Sciatic nerve (tissue), 2 donors: ENCODE data around the gene IL18BP. TPM values are rescaled to one million over a fixed set of nuclear protein-coding genes. Genes with fewer than 3 reads are reported as not detected.

Experiments
- ATAC-seq: fragments of 200-7000 bp; cut with Tn5 transposase; one replicate; pipeline ENCODE4 v1.9.1; 2020; ENCODE audit warnings: mild to moderate bottlenecking, moderate library complexity
- DNase-seq: peaks from one replicate; pipeline ENCODE4 v3.0.0-alpha.2; 2020; ENCODE audit warnings: low spot score
- intact Hi-C: fragments of 100-400 bp; cut with DNase I; formaldehyde crosslinking; loops from one replicate; pipeline ENCODE4 v1.14.2; 2022
- total RNA-seq: library from RNA; stranded (reverse); fragmentation: NEBNext Ultra II Directional; extraction: Animal tissue kit (Norgen Biotek cat#: 25700); gene quantifications from one replicate; pipeline ENCODE4 v1.2.1, GENCODE V29; 2021
- donor health status: DM: no; HTN: no; CAD: no.
- donor health status: DM: no; HTN: no; CAD: no.

IL18BP gene
- total RNA-seq, 1 donor from 2014 or later: 13.5 TPM

DNA sequence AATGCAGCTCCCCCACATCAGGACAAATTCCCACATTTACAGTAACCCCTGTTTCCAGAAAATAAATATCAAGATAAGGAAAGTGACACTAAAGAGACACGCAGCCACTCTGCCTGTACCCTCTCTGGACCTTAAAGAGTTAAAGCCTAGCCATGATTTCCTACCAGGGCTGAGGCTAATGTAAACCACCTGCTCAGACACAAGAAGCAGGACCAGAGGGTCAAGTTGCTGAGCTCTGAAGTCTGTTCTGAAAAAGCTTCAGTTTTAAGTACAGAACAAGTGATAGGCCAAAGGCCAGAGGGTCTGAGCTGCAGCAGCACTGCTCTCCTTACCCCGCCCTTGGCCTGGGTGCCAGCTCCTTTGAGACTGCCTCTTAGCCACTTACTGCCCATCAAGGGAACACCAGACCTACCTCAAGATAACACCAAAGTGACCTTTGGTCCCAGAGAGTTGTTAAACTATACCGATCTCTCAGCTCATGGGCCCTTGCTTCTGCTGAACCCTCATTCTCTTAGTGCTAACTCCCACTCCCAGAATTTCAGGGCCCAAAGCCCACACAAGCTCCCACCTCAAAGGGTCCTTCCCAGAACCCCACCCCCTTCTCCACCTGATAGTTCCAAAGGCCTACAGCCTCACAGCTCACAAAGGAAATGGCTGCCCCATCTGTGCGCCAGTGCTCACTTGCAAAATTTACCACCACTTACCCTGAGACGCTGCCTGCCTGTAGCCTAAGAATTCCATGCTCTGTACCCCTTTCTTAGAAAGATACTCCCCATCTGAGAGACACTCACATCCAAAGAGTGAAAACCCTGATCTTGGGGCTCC, 40.5 kb downstream of the IL18BP start:
- intact Hi-C loops: no loop called here
- DNase-seq: no peak

DNA sequence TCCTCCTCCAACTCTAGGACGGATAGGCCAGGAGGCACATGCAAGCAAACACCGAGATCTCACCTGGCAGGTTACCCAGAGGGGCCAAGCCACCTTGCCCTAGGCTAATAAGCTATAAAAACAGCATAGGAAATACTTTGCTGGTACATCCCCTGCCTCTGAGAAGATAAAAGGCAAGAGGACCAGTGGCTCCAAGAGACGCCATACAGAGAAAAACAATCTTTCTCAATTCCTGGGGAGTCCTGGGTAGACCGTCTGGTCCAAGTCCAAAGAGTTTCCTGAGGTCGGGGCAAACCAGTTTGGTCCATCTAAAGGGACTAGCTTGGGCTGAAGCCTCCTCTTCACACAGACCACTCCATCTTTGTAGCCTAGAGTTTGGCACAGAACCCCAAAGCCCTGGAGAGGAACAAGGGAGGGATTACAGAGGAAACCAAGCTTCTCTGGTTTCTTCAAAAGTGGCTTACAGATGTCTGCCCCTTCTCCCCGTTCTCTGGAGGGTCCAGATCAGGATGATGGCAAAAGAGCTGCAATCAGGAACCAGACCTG, 41.2 kb downstream of the IL18BP start:
- intact Hi-C loops: no loop called here
- no peak for DNase-seq
- no peak for ATAC-seq

More for the DNA sequence above, 40.5 kb downstream of the IL18BP start:
- ATAC-seq: no peak

DNA sequence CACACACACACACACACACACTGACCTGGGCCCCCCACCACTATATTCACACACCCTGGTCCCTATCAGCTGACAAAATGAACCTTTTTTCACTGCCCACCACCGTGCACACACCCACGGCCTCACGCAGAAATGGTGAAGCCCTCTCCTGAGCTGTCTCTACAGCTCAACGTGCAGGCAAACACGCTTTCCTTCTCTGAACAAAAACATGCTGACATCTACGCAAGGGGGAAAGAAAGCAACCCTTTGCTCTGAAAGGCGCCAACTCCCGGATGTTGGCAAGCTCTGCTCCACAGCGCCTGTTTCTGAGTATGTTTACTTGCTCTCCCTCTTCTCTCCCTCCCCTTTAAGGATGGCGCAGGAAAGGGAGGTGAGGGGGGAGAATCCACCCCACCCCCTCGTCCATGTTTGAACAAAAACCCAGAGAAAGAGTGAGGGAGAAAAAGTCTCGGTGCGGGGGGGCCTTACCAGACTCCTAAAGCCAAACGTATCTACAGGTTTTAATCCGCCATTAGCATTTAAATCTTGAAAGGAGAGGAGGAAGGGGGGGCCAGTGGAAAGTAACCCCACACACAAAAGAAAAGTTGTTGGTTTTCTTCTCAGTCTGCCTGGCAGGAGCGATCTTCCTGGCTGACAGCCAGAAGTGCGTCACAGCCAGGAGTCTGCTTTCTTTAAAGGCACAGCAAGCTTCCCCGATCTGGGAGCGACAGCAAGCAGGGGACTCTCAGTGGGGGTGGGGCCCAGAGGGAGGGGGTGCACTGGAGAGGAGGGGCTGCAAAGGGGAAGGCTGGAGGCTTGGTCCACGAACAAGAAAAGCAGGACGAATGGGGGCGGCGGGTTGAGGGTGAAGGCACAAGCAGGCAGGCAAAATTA, 42.0 kb downstream of the IL18BP start:
- intact Hi-C loops: no loop called here
- ATAC-seq (peak; percentile 92), DNase-seq (peak; percentile 99)

DNA sequence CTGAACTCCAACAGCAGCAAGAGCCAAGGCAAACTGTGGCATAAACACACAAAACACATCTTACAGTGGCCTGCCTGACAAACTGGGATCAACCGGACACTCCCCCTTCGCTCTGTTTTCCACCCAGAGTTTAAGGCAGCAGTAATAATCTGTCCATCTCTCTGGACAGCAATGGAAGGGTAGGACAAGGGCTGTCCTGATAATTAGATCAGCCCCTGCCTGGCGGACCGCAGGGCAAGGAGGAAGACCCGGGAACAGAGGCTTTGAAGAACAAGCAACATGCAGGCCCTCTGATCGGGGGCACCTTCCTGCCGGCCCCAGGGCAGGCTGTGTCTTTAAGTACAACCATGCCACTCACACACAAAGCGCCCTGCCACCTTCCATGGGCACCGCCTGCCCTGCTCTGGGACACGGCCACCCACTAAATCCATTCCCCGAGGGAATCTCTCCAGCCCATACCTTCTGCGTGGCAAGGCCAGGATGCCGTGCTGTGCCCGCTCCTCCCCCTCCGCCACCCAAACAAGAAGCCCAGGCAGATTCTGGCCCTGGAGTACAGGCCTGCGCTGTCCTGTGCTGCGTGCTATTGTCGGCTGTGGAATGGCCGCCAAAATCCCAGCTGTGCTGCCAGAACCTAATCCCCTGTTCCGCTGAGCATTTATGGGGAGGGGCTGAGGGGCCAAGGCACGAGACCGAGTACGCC, 42.8 kb downstream of the IL18BP start:
- DNase-seq (peak; percentile 82), ATAC-seq (peak; percentile 62)
- intact Hi-C loops: no loop called here

DNA sequence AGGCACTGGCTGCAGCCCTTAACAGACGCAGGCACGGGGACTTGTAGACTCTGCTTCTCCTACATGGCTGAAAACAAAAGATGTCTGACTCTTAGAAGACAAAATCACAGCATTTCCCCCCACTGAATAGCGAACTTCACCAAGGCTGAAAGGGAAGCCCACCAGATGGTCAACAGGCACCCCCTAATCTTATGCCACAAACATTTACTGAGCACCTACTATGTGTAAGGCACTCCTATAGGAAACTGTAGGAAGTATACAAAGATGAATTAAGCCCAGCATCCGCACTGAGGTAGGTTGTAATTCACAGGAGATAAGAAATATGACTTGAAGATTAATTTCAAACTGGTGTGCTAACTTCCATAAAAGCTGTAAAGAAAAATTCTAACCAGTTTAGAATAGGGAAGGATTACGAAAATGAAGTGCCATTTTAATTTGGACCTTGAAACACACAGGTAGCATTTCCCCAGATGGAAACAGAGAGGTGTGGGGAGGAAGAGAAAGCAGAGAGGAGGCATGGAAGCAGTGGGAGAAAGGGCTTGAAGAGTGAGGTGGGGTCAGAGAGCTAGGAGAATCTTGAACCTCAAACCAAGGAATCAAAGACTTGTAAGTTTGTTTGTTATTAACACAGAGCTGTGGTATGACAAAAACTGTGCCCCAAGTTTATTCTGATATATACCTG, 43.5 kb downstream of the IL18BP start:
- no peak for ATAC-seq
- DNase-seq: no peak
- intact Hi-C loops: no loop called here

DNA sequence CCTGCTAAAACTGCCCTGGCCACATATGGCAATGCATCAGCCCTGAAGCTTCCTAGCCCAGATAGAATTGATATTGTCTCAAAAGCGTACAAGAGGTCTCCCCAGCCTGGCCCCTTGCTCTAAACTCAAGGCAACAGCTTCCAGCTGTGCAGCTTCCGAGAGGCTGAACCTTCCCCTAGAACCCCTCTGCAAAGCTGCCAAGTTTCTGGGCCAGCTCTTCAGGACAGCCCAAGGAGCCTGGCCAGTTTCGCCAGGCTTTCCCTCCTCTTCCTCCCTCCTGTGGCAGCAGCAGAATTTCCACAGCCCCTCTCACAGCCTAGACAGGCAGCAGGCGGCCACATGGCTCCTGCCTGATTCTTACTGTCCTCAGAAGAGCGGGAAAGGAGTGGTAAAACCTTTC, 47.1 kb downstream of the IL18BP start:
- DNase-seq (no peak), ATAC-seq (no peak)
- intact Hi-C loops: no loop called here

DNA sequence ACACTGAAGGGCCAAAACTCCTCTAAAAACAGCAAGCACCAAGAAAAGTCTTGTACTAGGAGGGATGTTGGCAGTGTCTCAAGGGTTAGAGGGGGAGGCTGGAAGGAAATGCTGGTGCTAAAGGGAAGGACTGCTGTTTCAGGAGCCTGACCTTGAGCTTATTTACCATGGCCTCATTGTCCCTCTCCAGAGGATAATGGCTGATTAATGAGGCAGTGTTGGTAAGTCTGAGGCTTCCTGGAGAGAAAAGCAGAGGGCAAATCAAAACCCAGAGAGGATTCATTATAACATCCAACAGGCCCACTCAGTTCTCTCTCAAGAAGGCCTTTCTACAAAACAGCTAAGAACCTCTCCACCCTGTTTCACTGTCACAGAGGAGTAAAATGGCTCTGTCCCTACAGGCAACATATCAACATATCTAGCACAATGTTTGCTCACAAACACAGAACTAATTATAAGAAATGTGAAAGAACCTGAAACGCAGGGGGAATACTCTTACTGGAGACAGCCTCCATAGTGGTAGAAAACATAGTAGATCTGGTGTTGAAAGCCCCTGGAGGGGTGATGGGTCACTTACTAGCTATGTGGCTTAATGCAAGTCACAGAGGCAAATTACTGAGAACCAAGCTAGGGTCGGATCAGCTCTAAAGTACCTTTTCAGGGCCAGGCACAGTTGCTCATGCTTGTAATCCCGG, 50.2 kb downstream of the IL18BP start:
- intact Hi-C loops: no loop called here
- peak; percentile 67 for ATAC-seq
- no peak for DNase-seq

Other genes with a start within 250 kb of the IL18BP start
- not detected for gene DEFB108B, start 165.7 kb upstream of the IL18BP start, total RNA-seq
- not detected for gene DEFB131B, start 120.5 kb upstream of the IL18BP start, total RNA-seq
- 11.7 TPM for gene XNDC1N, start 70.3 kb upstream of the IL18BP start, total RNA-seq
- gene RNF121, start 69.9 kb upstream of the IL18BP start, total RNA-seq: 32.5 TPM
- 241 TPM for gene NUMA1, start 81.6 kb downstream of the IL18BP start, total RNA-seq
- gene LRRC51, start 81.9 kb downstream of the IL18BP start, total RNA-seq: 8.7 TPM
- 70.8 TPM for gene LAMTOR1, start 104.4 kb downstream of the IL18BP start, total RNA-seq
- not detected for gene TOMT, start 107.0 kb downstream of the IL18BP start, total RNA-seq
- 21.4 TPM for gene ANAPC15, start 113.8 kb downstream of the IL18BP start, total RNA-seq
- 1.1 TPM for gene FOLR3, start 136.8 kb downstream of the IL18BP start, total RNA-seq
- 1.2 TPM for gene FOLR1, start 193.2 kb downstream of the IL18BP start, total RNA-seq
- 28.4 TPM for gene FOLR2, start 217.9 kb downstream of the IL18BP start, total RNA-seq
- gene INPPL1, start 225.9 kb downstream of the IL18BP start, total RNA-seq: 142 TPM
- not detected for gene PHOX2A, start 245.3 kb downstream of the IL18BP start, total RNA-seq